BJ (cell line): ENCODE results near the gene PDE6H. TPM values are rescaled to one million over a fixed set of nuclear protein-coding genes. Genes with fewer than 3 reads are reported as not detected.

ENCODE experiments used
- CTCF ChIA-PET: fragments of 350-600 bp; formaldehyde crosslinking; extraction: SDS; loops from one replicate; lab custom pipeline; 2021; ENCODE audit warnings: antibody characterized with exemption, inconsistent platforms; lab: Yijun Ruan, JAX
- POLR2A ChIA-PET: fragments of 300-600 bp; sonication (Branson Sonifier 250); formaldehyde crosslinking; extraction: SDS; loops from one replicate; lab custom pipeline; 2021; ENCODE audit warnings: antibody characterized with exemption; lab: Charles Lee
- DNase-seq: peaks from one replicate; pipeline ENCODE4 v3.0.0-alpha.2; 2011; ENCODE audit warnings: low read depth
- H3K27me3 ChIP-seq: 2 replicates; pipeline ENCODE4 v1.6.0; 2011; ENCODE audit warnings: low read length; ENCODE audit not compliant: control insufficient read depth, insufficient read depth
- H3K36me3 ChIP-seq: 2 replicates; pipeline ENCODE4 v1.5.1; 2011; ENCODE audit warnings: low read length; ENCODE audit not compliant: control insufficient read depth, insufficient read depth
- H3K4me3 ChIP-seq: 2 replicates; pipeline ENCODE4 v1.5.1; 2011; ENCODE audit warnings: low read depth, mild to moderate bottlenecking, control low read depth, low read length
- polyA plus RNA-seq: library from polyadenylated mRNA; depleted of rRNA; stranded (reverse); fragments of >200 nt; gene quantifications from 2 replicates; pipeline ENCODE4 v1.2.3, GENCODE V29; 2011
- TF ChIP-seq, protein P1 (sequence below): IDR thresholded peaks from 2 replicates; pipeline ENCODE4 v1.5.1; 2011; ENCODE audit warnings: low read depth, mild to moderate bottlenecking, control low read depth, inconsistent platforms, low read length, moderate library complexity; ENCODE audit not compliant: insufficient read depth

Gene PDE6H
- polyA plus RNA-seq, 1 experiment, result not detected

DNA sequence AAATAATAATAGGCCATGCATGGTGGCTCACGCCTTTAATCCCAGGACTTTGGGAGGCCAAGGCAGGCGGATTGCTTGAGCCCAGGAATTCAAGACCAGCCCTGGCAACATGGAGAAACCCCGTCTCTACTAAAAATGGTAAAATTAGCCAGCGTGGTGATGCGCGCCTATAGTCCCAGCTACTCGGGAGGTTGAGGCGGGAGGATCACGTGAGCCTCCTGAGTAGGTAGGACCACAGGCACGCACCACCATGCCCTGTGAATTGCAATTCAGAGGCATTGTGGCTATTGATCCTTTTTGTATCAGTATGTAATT lies 13.8 kb upstream of the PDE6H start:
- H3K36me3 ChIP-seq, result no peaks in the 10 kb centered on the region
- POLR2A ChIA-PET, result no interaction called here
- no peaks in the 10 kb centered on the region for H3K27me3 ChIP-seq
- H3K4me3 ChIP-seq, result no peak overlapping the region
- CTCF ChIA-PET, result no interaction called here
- TF ChIP-seq, protein P1, sequence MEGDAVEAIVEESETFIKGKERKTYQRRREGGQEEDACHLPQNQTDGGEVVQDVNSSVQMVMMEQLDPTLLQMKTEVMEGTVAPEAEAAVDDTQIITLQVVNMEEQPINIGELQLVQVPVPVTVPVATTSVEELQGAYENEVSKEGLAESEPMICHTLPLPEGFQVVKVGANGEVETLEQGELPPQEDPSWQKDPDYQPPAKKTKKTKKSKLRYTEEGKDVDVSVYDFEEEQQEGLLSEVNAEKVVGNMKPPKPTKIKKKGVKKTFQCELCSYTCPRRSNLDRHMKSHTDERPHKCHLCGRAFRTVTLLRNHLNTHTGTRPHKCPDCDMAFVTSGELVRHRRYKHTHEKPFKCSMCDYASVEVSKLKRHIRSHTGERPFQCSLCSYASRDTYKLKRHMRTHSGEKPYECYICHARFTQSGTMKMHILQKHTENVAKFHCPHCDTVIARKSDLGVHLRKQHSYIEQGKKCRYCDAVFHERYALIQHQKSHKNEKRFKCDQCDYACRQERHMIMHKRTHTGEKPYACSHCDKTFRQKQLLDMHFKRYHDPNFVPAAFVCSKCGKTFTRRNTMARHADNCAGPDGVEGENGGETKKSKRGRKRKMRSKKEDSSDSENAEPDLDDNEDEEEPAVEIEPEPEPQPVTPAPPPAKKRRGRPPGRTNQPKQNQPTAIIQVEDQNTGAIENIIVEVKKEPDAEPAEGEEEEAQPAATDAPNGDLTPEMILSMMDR, result no peak
- no peak for DNase-seq

DNA sequence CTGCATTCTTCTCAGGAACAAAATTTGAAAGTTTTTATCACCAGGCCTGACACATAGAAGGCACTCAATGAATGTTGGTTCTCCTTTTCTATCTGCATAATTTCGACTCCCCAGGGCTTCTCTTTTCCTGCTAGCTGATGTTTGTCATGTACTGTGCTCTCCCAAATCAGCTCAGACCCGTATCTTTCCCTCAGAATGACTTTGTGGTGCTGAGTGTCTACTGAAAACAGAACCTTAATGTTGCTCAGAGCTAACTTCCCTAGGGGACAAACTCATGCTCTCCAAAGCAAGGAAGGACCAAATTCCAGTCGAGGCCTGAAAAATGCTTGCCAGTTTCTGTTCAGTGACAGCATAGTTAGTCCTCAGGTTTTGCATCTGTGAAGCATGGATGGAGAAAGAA lies 13.4 kb upstream of the PDE6H start:
- no peak overlapping the region for H3K4me3 ChIP-seq
- no peaks in the 10 kb centered on the region for H3K36me3 ChIP-seq
- TF ChIP-seq, protein P1, result no peak
- POLR2A ChIA-PET, result no interaction called here
- H3K27me3 ChIP-seq, result no peaks in the 10 kb centered on the region
- no peak for DNase-seq
- CTCF ChIA-PET, result no interaction called here

DNA sequence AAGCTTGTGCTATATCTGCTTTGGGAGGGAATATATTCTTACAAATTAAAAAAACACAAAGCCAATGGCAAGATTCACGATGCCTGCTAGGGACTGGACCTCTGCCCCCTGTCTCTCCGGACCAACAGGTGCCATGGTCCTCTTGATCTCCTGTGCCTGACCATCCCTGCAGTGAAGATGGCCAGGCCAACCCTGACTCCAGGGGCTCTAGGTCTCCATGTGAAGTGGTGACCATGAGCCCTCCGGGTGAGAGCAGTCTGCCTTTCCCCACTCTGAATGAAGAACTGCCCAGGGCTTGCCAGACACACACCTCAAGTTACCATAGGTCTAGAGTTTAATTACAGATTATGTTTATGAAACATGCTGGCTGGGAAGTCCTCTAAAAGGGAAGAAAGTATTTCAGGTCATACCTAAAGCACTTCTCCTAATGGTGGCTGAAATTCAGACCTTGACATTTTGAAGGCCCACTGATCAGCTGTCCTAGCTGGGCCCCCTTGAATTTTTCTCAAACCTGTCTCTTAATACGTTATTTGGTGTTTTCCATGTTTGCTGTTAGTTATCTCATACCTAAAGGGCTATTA lies 12.8 kb upstream of the PDE6H start:
- ChIA-PET CTCF (no interaction called here), POLR2A (no interaction called here)
- Histone ChIP-seq H3K27me3 (no peaks in the 10 kb centered on the region), H3K4me3 (no peak overlapping the region), H3K36me3 (no peaks in the 10 kb centered on the region)
- TF ChIP-seq, protein P1, result no peak
- no peak for DNase-seq

DNA sequence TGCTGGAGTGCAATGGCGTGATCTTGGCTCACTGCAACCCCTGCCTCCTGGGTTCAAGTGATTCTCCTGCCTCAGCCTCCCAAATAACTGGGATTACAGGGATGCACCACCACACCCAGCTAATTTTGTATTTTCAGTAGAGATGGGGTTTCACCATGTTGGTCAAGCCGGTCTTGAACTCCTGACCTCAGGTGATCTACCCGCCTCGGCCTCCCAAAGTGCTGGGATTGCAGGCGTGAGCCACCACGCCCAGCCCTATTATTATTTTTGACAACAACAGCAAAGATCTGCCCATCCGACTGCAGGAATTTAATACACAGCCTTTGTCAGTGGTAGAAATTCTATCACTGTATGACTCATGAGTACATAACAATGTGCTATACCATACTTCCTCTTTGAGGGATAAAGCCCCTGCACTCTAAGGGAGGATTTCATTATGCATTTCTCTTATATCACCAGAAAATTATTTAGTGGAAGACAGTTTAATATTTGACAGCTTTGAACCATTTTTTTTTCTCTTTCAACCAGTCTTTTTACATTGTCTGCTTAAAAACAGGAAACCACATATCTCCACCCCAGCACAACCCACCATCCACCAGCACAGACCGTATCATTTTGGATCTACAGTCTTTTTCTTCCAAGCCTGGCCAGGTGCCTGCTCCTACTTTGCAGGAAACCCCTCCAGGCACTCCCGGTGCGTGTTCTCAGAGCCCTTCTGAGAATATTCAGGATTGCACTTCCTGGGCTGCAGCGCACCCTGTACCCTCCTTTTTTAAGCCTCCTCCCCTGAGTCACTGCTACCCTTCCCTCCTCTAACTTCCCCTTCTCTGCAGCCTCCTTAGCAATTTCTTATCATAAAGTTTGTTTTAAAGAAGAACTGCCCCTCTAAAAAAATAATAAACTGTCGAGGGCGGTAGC lies 12.0 kb upstream of the PDE6H start:
- no peaks in the 10 kb centered on the region for H3K27me3 ChIP-seq
- 0 out of 2 replicates have a peak overlapping the region, but pooled peaks have one; percentile 10 for H3K4me3 ChIP-seq
- DNase-seq, result no peak
- TF ChIP-seq, protein P1, result no peak
- CTCF ChIA-PET, result no interaction called here
- POLR2A ChIA-PET, result no interaction called here
- no peaks in the 10 kb centered on the region for H3K36me3 ChIP-seq

DNA sequence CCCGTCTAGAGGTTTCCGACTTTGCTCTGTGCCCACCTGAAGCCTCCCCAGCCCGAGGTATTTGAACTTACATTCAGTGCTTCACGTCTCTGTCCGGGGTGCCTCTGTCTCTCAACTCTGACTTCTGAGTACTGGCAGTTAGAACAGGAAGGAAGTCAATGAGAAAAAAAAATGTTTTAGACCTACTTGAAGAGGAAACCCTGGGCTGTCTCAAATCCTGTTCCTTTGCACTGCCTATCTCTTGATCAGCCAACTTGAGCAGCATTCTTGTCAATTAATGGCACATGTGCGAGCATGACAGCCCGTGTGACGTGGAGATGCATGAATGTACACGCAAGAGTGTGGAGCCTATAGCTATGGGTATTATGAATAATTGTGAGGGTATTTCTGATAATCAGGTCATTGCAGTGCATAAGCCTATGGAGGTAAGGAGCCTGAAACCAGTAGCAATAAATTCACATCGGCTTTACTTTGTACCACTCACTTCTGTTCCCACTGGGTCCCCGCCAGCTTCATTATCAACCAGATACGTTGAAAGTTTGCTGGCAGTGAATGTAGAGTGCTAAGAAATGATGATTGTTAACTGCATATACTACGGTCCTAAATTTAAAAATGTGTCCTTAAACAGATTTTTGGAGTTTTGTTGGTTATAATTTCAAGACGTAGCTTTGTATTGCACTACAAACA lies 11.2 kb upstream of the PDE6H start, which contains the start of gene ARHGDIB:
ARHGDIB (minus strand) TSS at position 136 of the 687 bp plus-strand sequence. CDS start 10,889 bp downstream, outside the sequence.
- H3K27me3 ChIP-seq, result no peaks in the 10 kb centered on the region
- POLR2A ChIA-PET, result no interaction called here
- no peak for DNase-seq
- H3K4me3 ChIP-seq, result 0 out of 2 replicates have a peak within 1 kb of the TSS, but pooled peaks have one; percentile 10
- no peaks in the 10 kb centered on the region for H3K36me3 ChIP-seq
- TF ChIP-seq, protein P1, result no peak
- CTCF ChIA-PET, result no interaction called here
